Measurements from ENCODE around the gene VSTM2B.

DNA sequence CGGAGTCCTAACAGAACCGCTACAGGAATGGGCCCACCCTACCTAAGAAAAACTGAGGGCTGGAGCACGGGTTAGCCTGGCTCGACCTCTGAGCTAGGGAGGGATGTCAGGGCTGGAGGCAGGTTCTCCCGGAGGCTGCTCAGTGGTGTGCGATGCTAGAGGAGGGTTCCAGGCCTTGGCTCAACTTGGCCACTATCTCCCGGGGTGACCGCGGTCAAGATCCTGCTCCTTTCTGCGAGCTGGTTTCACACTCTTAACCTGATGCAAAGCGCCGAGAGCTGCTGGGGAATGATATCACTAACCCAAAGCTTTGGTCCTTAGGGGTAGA is 80.6 kb downstream of the VSTM2B start:
- TF ChIP-seq, protein P1, sequence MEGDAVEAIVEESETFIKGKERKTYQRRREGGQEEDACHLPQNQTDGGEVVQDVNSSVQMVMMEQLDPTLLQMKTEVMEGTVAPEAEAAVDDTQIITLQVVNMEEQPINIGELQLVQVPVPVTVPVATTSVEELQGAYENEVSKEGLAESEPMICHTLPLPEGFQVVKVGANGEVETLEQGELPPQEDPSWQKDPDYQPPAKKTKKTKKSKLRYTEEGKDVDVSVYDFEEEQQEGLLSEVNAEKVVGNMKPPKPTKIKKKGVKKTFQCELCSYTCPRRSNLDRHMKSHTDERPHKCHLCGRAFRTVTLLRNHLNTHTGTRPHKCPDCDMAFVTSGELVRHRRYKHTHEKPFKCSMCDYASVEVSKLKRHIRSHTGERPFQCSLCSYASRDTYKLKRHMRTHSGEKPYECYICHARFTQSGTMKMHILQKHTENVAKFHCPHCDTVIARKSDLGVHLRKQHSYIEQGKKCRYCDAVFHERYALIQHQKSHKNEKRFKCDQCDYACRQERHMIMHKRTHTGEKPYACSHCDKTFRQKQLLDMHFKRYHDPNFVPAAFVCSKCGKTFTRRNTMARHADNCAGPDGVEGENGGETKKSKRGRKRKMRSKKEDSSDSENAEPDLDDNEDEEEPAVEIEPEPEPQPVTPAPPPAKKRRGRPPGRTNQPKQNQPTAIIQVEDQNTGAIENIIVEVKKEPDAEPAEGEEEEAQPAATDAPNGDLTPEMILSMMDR (conservative IDR thresholded peaks at IDR 0.05; ENCODE audit: low read depth, low read length): no peak
- TF ChIP-seq MAZ (IDR thresholded peaks at IDR 0.05; ENCODE audit: borderline replicate concordance, low read depth, low read length): no peak
- no peak for TF ChIP-seq CEBPB (IDR thresholded peaks at IDR 0.05; ENCODE audit: low read depth, low read length)
- TF ChIP-seq RAD21 (IDR thresholded peaks at IDR 0.05; ENCODE audit: low read length): no peak
- no peak for TF ChIP-seq POLR2A (IDR thresholded peaks at IDR 0.05; ENCODE audit: low read depth, low read length)
- TF ChIP-seq FOS (IDR thresholded peaks at IDR 0.05; ENCODE audit: low read depth, low read length): no peak
- no peak for TF ChIP-seq RCOR1 (IDR thresholded peaks at IDR 0.05; ENCODE audit: insufficient replicate concordance, low read length)
- TF ChIP-seq, protein P2, sequence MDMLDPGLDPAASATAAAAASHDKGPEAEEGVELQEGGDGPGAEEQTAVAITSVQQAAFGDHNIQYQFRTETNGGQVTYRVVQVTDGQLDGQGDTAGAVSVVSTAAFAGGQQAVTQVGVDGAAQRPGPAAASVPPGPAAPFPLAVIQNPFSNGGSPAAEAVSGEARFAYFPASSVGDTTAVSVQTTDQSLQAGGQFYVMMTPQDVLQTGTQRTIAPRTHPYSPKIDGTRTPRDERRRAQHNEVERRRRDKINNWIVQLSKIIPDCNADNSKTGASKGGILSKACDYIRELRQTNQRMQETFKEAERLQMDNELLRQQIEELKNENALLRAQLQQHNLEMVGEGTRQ (IDR thresholded peaks at IDR 0.05; ENCODE audit: low read depth, low read length): no peak
- no peak for TF ChIP-seq SMC3 (IDR thresholded peaks at IDR 0.05; ENCODE audit: low read depth, low read length)
- TF ChIP-seq NFE2L2 (IDR thresholded peaks at IDR 0.05; ENCODE audit: low read depth, low read length): no peak

All from IMR-90 (cell line).